IMR-90 (cell line): ENCODE results near the gene ADGRB3. TPM values are rescaled to one million over a fixed set of nuclear protein-coding genes. Genes with fewer than 3 reads are reported as not detected.

Source experiments
- ATAC-seq: fragments of 200-7000 bp; cut with Tn5 transposase; 2 replicates; pipeline ENCODE4 v1.9.1; 2020; ENCODE audit warnings: low read depth, mild to moderate bottlenecking, moderate library complexity
- BruUV-seq: library from RNA; stranded (reverse); fragments of 400-500 nt; replicated peaks from 2 replicates; lab custom pipeline; 2021; lab: Mats Ljungman, UMichigan
- CTCF ChIA-PET: fragments of 300-600 bp; formaldehyde crosslinking; extraction: SDS; loops from one replicate; lab custom pipeline; 2021; ENCODE audit warnings: antibody characterized with exemption; lab: Yijun Ruan, JAX
- POLR2A ChIA-PET: fragments of 300-600 bp; sonication (Branson Sonifier 250); formaldehyde crosslinking; loops from one replicate; lab custom pipeline; 2022; ENCODE audit warnings: antibody characterized with exemption; ENCODE audit not compliant: unreplicated experiment; lab: Charles Lee
- DNase-seq: peaks from one replicate; pipeline ENCODE4 v3.0.0; 2013
- H2AFZ ChIP-seq: replicated peaks from 2 replicates; pipeline ENCODE3; 2013; ENCODE audit warnings: low read length, mild to moderate bottlenecking; ENCODE audit not compliant: poor library complexity
- H2AK5ac ChIP-seq: 2 replicates; pipeline ENCODE4 v1.6.1; 2013; ENCODE audit warnings: low read depth, low read length, inconsistent platforms
- H2AK9ac ChIP-seq: replicated peaks from 2 replicates; pipeline ENCODE3; 2013; ENCODE audit warnings: mild to moderate bottlenecking, low read depth, low read length, moderate library complexity; ENCODE audit not compliant: poor library complexity
- H2BK120ac ChIP-seq: 2 replicates; pipeline ENCODE4 v1.6.1; 2013; ENCODE audit warnings: low read depth, low read length, inconsistent platforms
- H2BK15ac ChIP-seq: 3 replicates; pipeline ENCODE4 v1.6.1; 2013; ENCODE audit warnings: low read depth, low read length, inconsistent platforms
- H2BK20ac ChIP-seq: 2 replicates; pipeline ENCODE4 v1.6.1; 2013; ENCODE audit warnings: low read depth, mild to moderate bottlenecking, inconsistent platforms, low read length, moderate library complexity
- H2BK5ac ChIP-seq: 2 replicates; pipeline ENCODE4 v1.6.1; 2013; ENCODE audit warnings: mild to moderate bottlenecking, low read depth, low read length, inconsistent platforms; ENCODE audit not compliant: poor library complexity, severe bottlenecking
- H3K14ac ChIP-seq: replicated peaks from 2 replicates; pipeline ENCODE4 v1.6.1; 2013; ENCODE audit warnings: low read depth, low read length, inconsistent platforms
- H3K18ac ChIP-seq: 2 replicates; pipeline ENCODE4 v1.6.1; 2013; ENCODE audit warnings: low read depth, low read length, control low read depth
- H3K23ac ChIP-seq: 2 replicates; pipeline ENCODE4 v1.6.1; 2013; ENCODE audit warnings: low read depth, low read length, inconsistent platforms
- H3K27ac ChIP-seq: 2 replicates; pipeline ENCODE4 v1.5.1; 2013; ENCODE audit warnings: mild to moderate bottlenecking, control low read depth, low read length; ENCODE audit not compliant: insufficient read depth
- H3K27me3 ChIP-seq: 2 replicates; pipeline ENCODE4 v1.6.1; 2013; ENCODE audit warnings: low read length; ENCODE audit not compliant: control insufficient read depth, insufficient read depth
- H3K36me3 ChIP-seq: 2 replicates; pipeline ENCODE4 v1.6.1; 2013; ENCODE audit warnings: low read length, mixed read lengths; ENCODE audit not compliant: control insufficient read depth, insufficient read depth
- H3K4ac ChIP-seq: 2 replicates; pipeline ENCODE4 v1.6.1; 2013; ENCODE audit warnings: low read depth, low read length, inconsistent platforms
- H3K4me1 ChIP-seq: 2 replicates; pipeline ENCODE4 v1.6.1; 2013; ENCODE audit warnings: low read length, mixed read lengths; ENCODE audit not compliant: control insufficient read depth, insufficient read depth
- H3K4me2 ChIP-seq: 2 replicates; pipeline ENCODE4 v1.6.1; 2013; ENCODE audit warnings: low read depth, mild to moderate bottlenecking, control low read depth, low read length, moderate library complexity
- H3K4me3 ChIP-seq: 2 replicates; pipeline ENCODE4 v1.5.1; 2013; ENCODE audit warnings: low read depth, mild to moderate bottlenecking, control low read depth, low read length, moderate library complexity; ENCODE audit not compliant: insufficient read depth
- H3K56ac ChIP-seq: 2 replicates; pipeline ENCODE4 v1.6.1; 2013; ENCODE audit warnings: low read length, inconsistent platforms; ENCODE audit not compliant: insufficient read depth; ENCODE audit errors: extremely low read depth
- H3K79me1 ChIP-seq, 2 experiments: 2 replicates each; pipeline ENCODE4 v1.6.1; 2013; ENCODE audit warnings: low read length in 2 of 2, inconsistent platforms in 1 of 2, low read depth in 1 of 2
- H3K9ac ChIP-seq: 2 replicates; pipeline ENCODE4 v1.6.1; 2013; ENCODE audit warnings: low read depth, low read length, control low read depth
- H3K9me1 ChIP-seq: 2 replicates; pipeline ENCODE4 v1.6.1; 2013; ENCODE audit warnings: low read length, inconsistent platforms; ENCODE audit not compliant: insufficient read depth
- H3K9me3 ChIP-seq: 2 replicates; pipeline ENCODE4 v1.6.1; 2013; ENCODE audit warnings: low read length; ENCODE audit not compliant: control insufficient read depth, insufficient read depth
- H4K20me1 ChIP-seq: 2 replicates; pipeline ENCODE4 v1.6.1; 2013; ENCODE audit warnings: low read length, inconsistent platforms; ENCODE audit not compliant: insufficient read depth
- H4K5ac ChIP-seq: 2 replicates; pipeline ENCODE4 v1.6.1; 2013; ENCODE audit warnings: mild to moderate bottlenecking, low read depth, low read length, control low read depth
- H4K8ac ChIP-seq, 2 experiments: 2 replicates each; pipeline ENCODE4 v1.6.1; 2013; ENCODE audit warnings: low read depth in 2 of 2, low read length in 2 of 2, control low read depth in 1 of 2, inconsistent platforms in 1 of 2
- H4K91ac ChIP-seq: 2 replicates; pipeline ENCODE4 v1.6.1; 2013; ENCODE audit warnings: low read depth, low read length, inconsistent platforms; ENCODE audit not compliant: insufficient read depth
- MAZ ChIP-seq: IDR thresholded peaks from 2 replicates; pipeline ENCODE4 v1.6.1; 2012; ENCODE audit warnings: low read depth, mild to moderate bottlenecking, low read length, improper control_type of control experiment, moderate library complexity, borderline replicate concordance
- RAD21 ChIP-seq: IDR thresholded peaks from 2 replicates; pipeline ENCODE4 v1.6.1; 2012; ENCODE audit warnings: low read length, improper control_type of control experiment
- RCOR1 ChIP-seq: IDR thresholded peaks from 2 replicates; pipeline ENCODE4 v1.6.1; 2012; ENCODE audit warnings: mild to moderate bottlenecking, low read length, improper control_type of control experiment; ENCODE audit not compliant: insufficient replicate concordance
- RFX5 ChIP-seq: IDR thresholded peaks from 2 replicates; pipeline ENCODE4 v1.8.0; 2012; ENCODE audit warnings: low read depth, mild to moderate bottlenecking, low read length, moderate library complexity
- WGBS, 2 experiments: methylation state at CpG; one replicate each; pipeline versions ENCODE4 v1.1.5 to v1.1.7; 2013; ENCODE audit warnings: missing lambda C conversion rate in 2 of 2; ENCODE audit not compliant: insufficient read length in 1 of 2; ENCODE audit errors: extremely low coverage in 2 of 2; 5-methylcytosine and 5-hydroxymethylcytosine counted together
- dilution Hi-C: fragments of 300-500 bp; cut with HindIII; formaldehyde crosslinking; loops from one replicate; pipeline ENCODE4 v1.14.3; 2018; ENCODE audit warnings: low sequenced_read_pairs; ENCODE audit not compliant: unreplicated experiment
- in situ Hi-C: fragments of 300-500 bp; cut with MboI; formaldehyde crosslinking; loops from 3 replicates; pipeline ENCODE4 v1.14.3; 2019; ENCODE audit warnings: low sequenced_read_pairs, inconsistent platforms, mixed read lengths
- intact Hi-C: fragments of 100-400 bp; cut with micrococcal nuclease; formaldehyde crosslinking; loops from 2 replicates; pipeline ENCODE4 v1.10.0; 2022
- polyA plus RNA-seq, 3 experiments: library from polyadenylated mRNA; depleted of rRNA; stranded (reverse); fragments of >200 nt; gene quantifications; 2 replicates each; pipeline ENCODE4 v1.2.3, GENCODE V29; 2012; ENCODE audit warnings: low replicate concordance in 1 of 3
- total RNA-seq: library from RNA; depleted of rRNA; stranded (reverse); fragments of >200 nt; gene quantifications from 2 replicates; pipeline ENCODE4 v1.2.3, GENCODE V29; 2012
- TF ChIP-seq, protein P1 (sequence below): fragments of 150-350 bp; IDR thresholded peaks from 2 replicates; pipeline ENCODE4 v1.6.1; 2017; ENCODE audit warnings: mild to moderate bottlenecking, antibody characterized with exemption, low read length, low read depth

Gene ADGRB3
- total and polyA plus RNA-seq, 2 of the 4 experiments (the other 2 are of a cell fraction) = not detected

DNA sequence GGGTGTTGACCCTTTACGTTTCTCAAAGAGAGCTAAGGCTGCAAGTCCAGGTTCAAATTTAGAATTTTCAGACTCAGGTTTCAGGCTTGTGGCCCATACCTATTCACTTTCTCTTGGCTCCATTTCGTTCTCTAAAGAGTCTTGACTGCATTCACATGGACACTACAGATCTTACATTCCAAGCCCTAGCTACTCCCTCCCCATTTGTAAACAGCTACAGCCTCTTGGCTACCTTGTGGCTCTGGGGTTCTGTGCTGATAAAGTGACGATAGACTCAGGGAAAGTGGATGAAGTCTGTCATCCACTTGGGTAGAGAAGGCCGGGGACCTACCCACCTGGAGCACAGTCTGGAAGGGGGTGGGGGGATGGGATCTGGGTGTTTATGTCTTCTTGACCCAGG lies 658.4 kb downstream of the ADGRB3 start:
- in situ Hi-C loops = no loop called here
- 60% methylated on average over 1 of the region's 4 CpGs; no CpG with 5 or more reads in 1 of the 2 experiments for WGBS, 2 experiments
- POLR2A ChIA-PET = no interaction called here

More for the DNA sequence above, 658.4 kb downstream of the ADGRB3 start:
- Histone ChIP-seq H2AFZ (no peak overlapping the region), H3K4me2 (no peak overlapping the region), H3K79me1 (no peaks in the 10 kb centered on the region), H3K23ac (no peak overlapping the region), H3K56ac (no peak overlapping the region), H3K27ac (no peak overlapping the region), H3K9me3 (0 out of 2 replicates have a peak, but pooled peaks cover 4% of the 10 kb centered on the region), H2AK5ac (no peak overlapping the region), H2AK9ac (no peak overlapping the region), H3K36me3 (no peaks in the 10 kb centered on the region), H4K5ac (no peak overlapping the region), H3K14ac (no peak overlapping the region), H3K4me1 (no peaks in the 10 kb centered on the region), H4K20me1 (no peaks in the 10 kb centered on the region), H2BK20ac (no peak overlapping the region), H3K9ac (no peak overlapping the region), H3K18ac (no peak overlapping the region), H2BK15ac (no peak overlapping the region), H3K27me3 (no peaks in the 10 kb centered on the region), H3K4me3 (no peak overlapping the region), H4K91ac (no peak overlapping the region), H3K9me1 (no peaks in the 10 kb centered on the region), H2BK120ac (no peak overlapping the region), H3K4ac (no peak overlapping the region), H2BK5ac (no peak overlapping the region), H4K8ac (no peak overlapping the region)
- DNase-seq = no peak
- intact Hi-C loops = no loop called here
- CTCF ChIA-PET = no interaction called here
- BruUV-seq = no TSS peak
- dilution Hi-C loops = no loop called here
- no peak for ATAC-seq
- TF ChIP-seq RFX5 (no peak), MAZ (no peak), RAD21 (no peak), RCOR1 (no peak)
- TF ChIP-seq, protein P1, sequence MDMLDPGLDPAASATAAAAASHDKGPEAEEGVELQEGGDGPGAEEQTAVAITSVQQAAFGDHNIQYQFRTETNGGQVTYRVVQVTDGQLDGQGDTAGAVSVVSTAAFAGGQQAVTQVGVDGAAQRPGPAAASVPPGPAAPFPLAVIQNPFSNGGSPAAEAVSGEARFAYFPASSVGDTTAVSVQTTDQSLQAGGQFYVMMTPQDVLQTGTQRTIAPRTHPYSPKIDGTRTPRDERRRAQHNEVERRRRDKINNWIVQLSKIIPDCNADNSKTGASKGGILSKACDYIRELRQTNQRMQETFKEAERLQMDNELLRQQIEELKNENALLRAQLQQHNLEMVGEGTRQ = no peak
